HG03103 (cell line): Measurements from ENCODE around the gene HSD17B8.

ENCODE experiments used
- ATAC-seq: cut with Tn5 transposase; IDR thresholded peaks from one replicate; pipeline ENCODE4 v1.9.1; 2021; ENCODE audit warnings: low read depth; ENCODE audit not compliant: unreplicated experiment

HSD17B8 gene

DNA sequence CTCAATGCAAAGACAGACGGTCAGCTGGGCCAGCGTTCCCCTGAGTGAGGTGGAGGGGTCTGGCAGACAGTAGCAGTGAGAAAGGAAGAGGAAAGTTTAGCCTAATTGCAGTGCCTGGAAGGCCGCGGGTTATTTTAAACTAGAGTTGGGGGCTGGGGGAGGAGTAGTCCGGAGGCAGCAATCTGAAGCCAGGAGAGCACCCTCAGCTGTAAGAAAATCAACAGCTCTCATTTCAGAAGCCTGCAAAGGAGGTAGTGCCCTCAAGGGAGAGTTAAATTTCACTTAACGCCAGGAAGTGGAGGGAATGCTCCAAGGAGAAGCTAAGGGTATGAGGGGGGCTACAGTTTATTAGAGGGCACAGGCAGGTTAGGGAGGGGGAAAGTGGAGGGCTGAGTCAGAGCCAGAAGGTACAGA lies 30.8 kb downstream of the HSD17B8 start:
- ATAC-seq = no peak

DNA sequence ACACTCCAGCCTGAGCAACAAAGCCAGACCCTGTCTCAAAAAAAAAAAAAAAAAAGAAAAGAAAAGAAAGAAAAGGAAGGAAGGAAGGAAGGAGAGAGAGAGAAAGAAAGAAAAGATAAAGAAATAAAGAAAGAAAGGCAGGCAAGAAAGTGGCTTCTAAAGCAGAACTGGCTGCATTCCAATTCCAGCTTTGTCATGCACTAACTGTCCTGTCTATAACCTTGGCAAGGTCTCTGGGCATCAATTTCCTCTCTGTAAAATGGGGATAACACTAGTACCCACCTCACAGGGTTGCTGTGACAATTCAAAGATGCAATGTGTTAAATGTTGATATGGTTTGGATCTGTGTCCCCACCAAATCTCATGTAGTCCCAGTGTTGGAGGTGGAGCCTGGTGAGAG lies 31.9 kb downstream of the HSD17B8 start:
- ATAC-seq = no peak

GRCh38 chr6:33236852-33237251 lies 32.4 kb downstream of the HSD17B8 start:
- ATAC-seq = no peak

GRCh38 chr6:33237741-33238140 lies 33.3 kb downstream of the HSD17B8 start:
- ATAC-seq = no peak

GRCh38 chr6:33241968-33242367 lies 37.5 kb downstream of the HSD17B8 start:
- no peak for ATAC-seq

DNA sequence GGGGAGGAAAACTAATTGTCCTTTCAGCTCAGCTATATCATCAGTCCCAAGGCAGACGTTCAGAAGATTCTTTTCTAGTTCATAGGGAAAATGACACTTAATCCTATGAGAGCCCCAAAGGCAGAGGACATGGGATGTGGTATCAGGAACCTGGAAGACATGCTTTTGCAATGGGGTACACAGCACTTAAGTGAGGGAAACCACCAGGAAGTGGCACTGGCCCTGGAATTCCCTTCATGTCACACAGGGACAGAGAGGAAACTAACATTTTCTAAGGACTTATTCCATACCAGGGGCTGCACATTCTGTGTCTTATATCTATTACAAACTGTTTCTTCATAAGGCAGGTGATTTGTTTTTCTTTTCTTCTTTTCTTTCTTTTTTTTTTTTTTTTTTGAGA lies 39.0 kb downstream of the HSD17B8 start:
- no peak for ATAC-seq

DNA sequence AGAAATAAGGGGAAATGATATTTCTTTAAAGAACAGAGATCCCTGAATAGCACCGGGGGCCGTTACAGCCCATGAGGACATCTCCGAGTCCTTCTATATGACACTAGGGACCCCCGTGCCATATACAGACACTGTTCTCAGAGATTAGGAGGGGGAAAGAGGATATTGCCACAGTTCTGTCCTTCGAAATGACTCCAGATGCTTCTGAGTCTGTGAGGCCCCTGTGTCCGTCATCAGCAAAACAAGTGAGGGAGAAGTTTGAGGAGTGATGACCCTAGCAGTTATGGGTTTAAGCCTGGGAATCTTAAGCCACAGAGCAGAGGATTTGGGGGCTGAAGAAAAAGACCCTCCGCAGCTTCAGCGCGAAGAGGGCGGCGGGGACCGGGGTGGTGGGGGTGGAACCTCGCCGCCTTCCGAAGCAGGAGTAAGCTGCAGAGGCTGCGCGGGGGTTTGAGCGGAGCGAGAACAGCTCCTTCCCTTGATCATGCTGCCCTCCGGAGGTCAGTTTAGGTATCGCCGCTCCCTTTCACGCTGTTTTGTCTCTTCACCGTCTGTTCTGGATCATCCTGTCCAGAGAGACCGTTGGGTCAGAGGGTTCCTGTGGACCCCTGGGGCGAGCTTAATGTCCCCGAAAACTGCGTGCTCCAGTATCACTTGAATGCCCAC lies 43.7 kb downstream of the HSD17B8 start:
- peak; percentile 36 for ATAC-seq

- ATAC-seq = no peak
These were observed 44.1 kb downstream of the HSD17B8 start for GRCh38 chr6:33248643-33248931.

DNA sequence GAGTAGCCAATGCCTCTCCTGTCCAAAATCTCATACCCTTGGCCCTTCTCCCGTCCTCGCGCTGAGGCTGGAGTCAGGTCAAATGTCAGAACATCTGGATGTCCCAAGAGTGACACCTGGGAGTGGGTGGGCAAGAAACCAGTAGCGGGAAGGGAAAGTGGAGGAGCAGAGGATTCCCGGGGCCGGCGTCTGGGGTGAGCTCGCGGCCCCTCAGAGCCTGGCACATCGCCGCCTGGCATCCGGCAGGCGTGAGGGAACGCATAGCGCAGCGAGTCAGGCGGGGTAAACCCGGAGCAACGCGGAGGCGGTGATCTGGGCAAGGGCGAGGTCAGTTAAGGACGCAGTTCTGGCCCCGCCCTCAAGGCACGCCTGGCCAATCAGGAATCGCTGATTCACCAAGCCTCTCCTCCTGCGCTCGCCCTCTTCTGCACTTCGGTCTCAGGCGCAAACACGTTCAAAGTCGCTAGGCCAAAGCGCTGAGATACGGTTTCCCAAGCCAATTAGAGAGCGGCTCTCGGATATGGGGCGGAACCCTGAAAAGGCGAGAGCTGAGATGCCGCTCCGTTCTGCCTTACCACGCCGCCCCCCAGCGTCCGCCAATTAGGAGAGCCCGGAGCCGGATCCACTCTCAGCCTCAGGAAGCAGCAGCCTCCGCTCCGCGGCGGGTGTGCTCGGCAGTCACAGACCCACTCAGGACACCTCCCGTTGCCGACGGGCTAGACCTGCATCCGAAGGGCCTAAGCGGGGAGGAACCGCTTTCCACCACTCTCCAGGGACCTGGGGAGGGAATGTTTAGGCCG lies 44.7 kb downstream of the HSD17B8 start:
- ATAC-seq = peak; percentile 86

GRCh38 chr6:33249732-33250630 lies 45.5 kb downstream of the HSD17B8 start:
- no peak for ATAC-seq

- no peak for ATAC-seq
These were observed 46.3 kb downstream of the HSD17B8 start for GRCh38 chr6:33250731-33251130.

- ATAC-seq = no peak
These were observed 47.0 kb downstream of the HSD17B8 start for GRCh38 chr6:33251395-33252012.

DNA sequence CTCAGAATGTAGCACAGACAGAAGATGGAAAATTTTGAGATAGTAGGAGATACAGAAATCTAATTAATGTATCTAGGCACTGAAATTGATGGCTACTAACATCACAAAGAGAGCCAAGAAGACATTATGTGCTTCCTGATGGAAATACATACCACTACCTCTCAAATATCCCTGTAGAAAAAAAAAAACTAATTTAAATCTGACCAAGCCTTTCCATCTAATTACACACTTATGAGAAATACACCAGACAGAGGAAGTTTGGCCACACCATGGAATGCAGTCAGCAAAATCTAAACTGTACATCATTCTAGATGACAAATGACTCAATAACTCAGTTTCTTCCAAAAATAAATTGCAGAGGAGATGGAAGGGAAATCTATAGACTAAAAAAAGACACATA lies 48.3 kb downstream of the HSD17B8 start:
- no peak for ATAC-seq

- ATAC-seq = no peak
These were observed 50.1 kb downstream of the HSD17B8 start for GRCh38 chr6:33254591-33254990.
